ENCODE measurements around the gene PRKCB.

GRCh38 chr16:24111724-24112302 is 276.0 kb downstream of the PRKCB start:
- TF ChIP-seq CTCF (IDR thresholded peaks at IDR 0.05) (no peak), POLR2AphosphoS5 (IDR thresholded peaks at IDR 0.05) (no peak), EP300 (IDR thresholded peaks at IDR 0.05) (no peak)
